BE2C (cell line): Measurements from ENCODE around the gene RAB8A.

Source experiments
- DNase-seq: peaks from one replicate; pipeline ENCODE4 v3.0.0-alpha.2; 2020
- H3K27me3 ChIP-seq: fragments of 250-450 bp; sonication (Bioruptor Pico); 2 replicates; pipeline ENCODE4 v1.5.1; 2020; ENCODE audit warnings: mild to moderate bottlenecking
- H3K36me3 ChIP-seq: fragments of 250-450 bp; sonication (Bioruptor Pico); 2 replicates; pipeline ENCODE4 v1.5.1; 2020; ENCODE audit warnings: mild to moderate bottlenecking
- H3K4me1 ChIP-seq: fragments of 250-450 bp; sonication (Bioruptor Pico); 2 replicates; pipeline ENCODE4 v1.5.1; 2020
- H3K4me3 ChIP-seq: 2 replicates; pipeline ENCODE4 v1.5.1; 2011; ENCODE audit warnings: low read depth, low read length
- H3K9me3 ChIP-seq: fragments of 250-450 bp; sonication (Bioruptor Pico); 2 replicates; pipeline ENCODE4 v1.5.1; 2020
- CTCF ChIP-seq: IDR thresholded peaks from 2 replicates; pipeline ENCODE4 v1.5.1; 2012; ENCODE audit warnings: mild to moderate bottlenecking, low read depth, low read length

The RAB8A gene

GRCh38 chr19:16153582-16154336 lies 42.1 kb downstream of the RAB8A start:
- TF ChIP-seq CTCF, result no peak
- DNase-seq, result peak; percentile 40
- no peak overlapping the region for H3K4me3 ChIP-seq
- no peaks in the 10 kb centered on the region for H3K36me3 ChIP-seq
- H3K4me1 ChIP-seq, result no peaks in the 10 kb centered on the region
- no peaks in the 10 kb centered on the region for H3K27me3 ChIP-seq
- no peaks in the 10 kb centered on the region; the same call in 1 of the 2 replicates for H3K9me3 ChIP-seq

- TF ChIP-seq CTCF, result no peak
- DNase-seq, result no peak
- no peaks in the 10 kb centered on the region for H3K36me3 ChIP-seq
- no peak overlapping the region for H3K4me3 ChIP-seq
- H3K4me1 ChIP-seq, result no peaks in the 10 kb centered on the region
- H3K9me3 ChIP-seq, result no peaks in the 10 kb centered on the region
- no peaks in the 10 kb centered on the region for H3K27me3 ChIP-seq
These were observed 42.9 kb downstream of the RAB8A start for GRCh38 chr19:16154557-16154956.

GRCh38 chr19:16155128-16155527 lies 43.4 kb downstream of the RAB8A start:
- DNase-seq, result no peak
- Histone ChIP-seq H3K9me3 (no peaks in the 10 kb centered on the region), H3K27me3 (no peaks in the 10 kb centered on the region), H3K36me3 (no peaks in the 10 kb centered on the region), H3K4me1 (no peaks in the 10 kb centered on the region), H3K4me3 (no peak overlapping the region)
- no peak for TF ChIP-seq CTCF

- no peaks in the 10 kb centered on the region for H3K9me3 ChIP-seq
- no peak for DNase-seq
- TF ChIP-seq CTCF, result no peak
- no peaks in the 10 kb centered on the region for H3K36me3 ChIP-seq
- no peaks in the 10 kb centered on the region for H3K27me3 ChIP-seq
- H3K4me3 ChIP-seq, result no peak overlapping the region
- no peaks in the 10 kb centered on the region for H3K4me1 ChIP-seq
These were observed 45.2 kb downstream of the RAB8A start for GRCh38 chr19:16156904-16157303.

GRCh38 chr19:16157601-16158000 lies 45.9 kb downstream of the RAB8A start:
- H3K4me3 ChIP-seq, result no peak overlapping the region
- no peak for TF ChIP-seq CTCF
- H3K4me1 ChIP-seq, result no peaks in the 10 kb centered on the region
- no peaks in the 10 kb centered on the region for H3K27me3 ChIP-seq
- H3K36me3 ChIP-seq, result no peaks in the 10 kb centered on the region
- no peak for DNase-seq
- H3K9me3 ChIP-seq, result no peaks in the 10 kb centered on the region

- no peaks in the 10 kb centered on the region for H3K4me1 ChIP-seq
- DNase-seq, result no peak
- no peak overlapping the region for H3K4me3 ChIP-seq
- H3K36me3 ChIP-seq, result no peaks in the 10 kb centered on the region
- no peak for TF ChIP-seq CTCF
- no peaks in the 10 kb centered on the region for H3K27me3 ChIP-seq
- H3K9me3 ChIP-seq, result no peaks in the 10 kb centered on the region
These were observed 48.0 kb downstream of the RAB8A start for GRCh38 chr19:16159655-16160054.
